GM12801 (cell line): ENCODE results near the gene IGFBP1.

Experiments
- TF ChIP-seq, protein P1 (sequence below): IDR thresholded peaks from one replicate; pipeline ENCODE4 v1.5.1; 2011; ENCODE audit warnings: control low read depth; ENCODE audit not compliant: insufficient read length; ENCODE audit errors: extremely low read depth

Gene IGFBP1

DNA sequence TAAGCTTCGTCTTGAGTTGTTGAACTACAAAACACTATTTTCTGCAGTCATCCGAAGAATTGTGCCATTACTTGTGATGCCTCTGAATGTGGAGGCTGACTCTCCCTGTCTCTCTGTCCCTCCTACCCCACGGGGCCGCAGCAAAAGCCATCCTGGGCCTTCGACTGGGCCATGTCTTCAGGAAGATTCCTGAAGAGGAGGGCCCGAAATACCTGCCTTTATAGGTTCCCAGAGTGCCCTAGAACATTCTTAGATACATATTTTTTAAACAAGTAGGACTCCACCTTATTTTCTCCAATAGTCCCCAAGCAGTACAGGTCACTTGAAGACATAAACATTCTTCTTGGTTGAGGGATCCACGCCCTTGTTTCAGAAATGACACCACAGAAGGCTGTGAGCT lies 24.7 kb downstream of the IGFBP1 start:
- TF ChIP-seq, protein P1, sequence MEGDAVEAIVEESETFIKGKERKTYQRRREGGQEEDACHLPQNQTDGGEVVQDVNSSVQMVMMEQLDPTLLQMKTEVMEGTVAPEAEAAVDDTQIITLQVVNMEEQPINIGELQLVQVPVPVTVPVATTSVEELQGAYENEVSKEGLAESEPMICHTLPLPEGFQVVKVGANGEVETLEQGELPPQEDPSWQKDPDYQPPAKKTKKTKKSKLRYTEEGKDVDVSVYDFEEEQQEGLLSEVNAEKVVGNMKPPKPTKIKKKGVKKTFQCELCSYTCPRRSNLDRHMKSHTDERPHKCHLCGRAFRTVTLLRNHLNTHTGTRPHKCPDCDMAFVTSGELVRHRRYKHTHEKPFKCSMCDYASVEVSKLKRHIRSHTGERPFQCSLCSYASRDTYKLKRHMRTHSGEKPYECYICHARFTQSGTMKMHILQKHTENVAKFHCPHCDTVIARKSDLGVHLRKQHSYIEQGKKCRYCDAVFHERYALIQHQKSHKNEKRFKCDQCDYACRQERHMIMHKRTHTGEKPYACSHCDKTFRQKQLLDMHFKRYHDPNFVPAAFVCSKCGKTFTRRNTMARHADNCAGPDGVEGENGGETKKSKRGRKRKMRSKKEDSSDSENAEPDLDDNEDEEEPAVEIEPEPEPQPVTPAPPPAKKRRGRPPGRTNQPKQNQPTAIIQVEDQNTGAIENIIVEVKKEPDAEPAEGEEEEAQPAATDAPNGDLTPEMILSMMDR = no peak

DNA sequence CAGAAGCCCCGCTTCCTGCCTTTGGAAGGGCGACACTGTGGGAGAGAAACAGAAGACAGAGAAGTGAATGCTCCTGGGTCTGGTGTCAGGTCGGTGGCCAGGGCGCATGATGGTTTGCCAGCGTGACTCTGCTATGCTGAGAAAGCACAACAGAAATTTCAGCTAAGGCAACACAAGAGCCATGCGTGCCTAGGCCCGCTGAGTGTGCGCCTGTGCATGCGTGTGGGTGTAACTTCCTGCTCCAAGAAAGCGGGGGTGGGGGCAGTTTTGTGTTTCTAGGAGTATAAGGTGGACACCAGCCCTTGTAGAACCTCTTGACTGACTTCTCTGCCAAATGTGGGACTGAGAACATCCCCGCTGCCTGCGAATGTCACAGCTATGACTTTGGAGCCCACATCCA lies 26.6 kb downstream of the IGFBP1 start:
- TF ChIP-seq, protein P1 = no peak

GRCh38 chr7:45915606-45916005 lies 27.3 kb downstream of the IGFBP1 start:
- TF ChIP-seq, protein P1 = no peak

GRCh38 chr7:45917064-45917463 lies 28.8 kb downstream of the IGFBP1 start:
- TF ChIP-seq, protein P1 = no peak

DNA sequence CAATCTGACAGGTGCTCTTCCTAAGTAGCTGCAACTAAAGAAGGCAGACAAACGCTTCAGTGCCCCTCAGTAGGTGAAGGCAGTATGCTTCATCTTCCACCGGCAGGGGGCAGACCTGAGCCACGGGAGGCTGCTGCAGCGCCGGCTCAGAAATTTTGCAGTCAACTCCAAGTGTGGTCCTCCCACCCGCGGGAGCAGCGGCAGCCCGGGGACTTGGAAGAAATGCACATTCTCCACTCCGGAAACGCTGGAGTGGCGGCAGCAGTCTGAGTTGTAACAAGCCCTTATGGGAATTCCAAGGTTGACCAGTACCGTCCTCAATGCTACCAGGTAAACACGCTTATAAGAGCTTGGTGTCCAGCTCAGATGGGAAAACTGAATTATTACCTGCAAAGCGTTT lies 29.4 kb downstream of the IGFBP1 start:
- TF ChIP-seq, protein P1 = no peak

GRCh38 chr7:45918556-45918955 lies 30.3 kb downstream of the IGFBP1 start:
- TF ChIP-seq, protein P1 = no peak

DNA sequence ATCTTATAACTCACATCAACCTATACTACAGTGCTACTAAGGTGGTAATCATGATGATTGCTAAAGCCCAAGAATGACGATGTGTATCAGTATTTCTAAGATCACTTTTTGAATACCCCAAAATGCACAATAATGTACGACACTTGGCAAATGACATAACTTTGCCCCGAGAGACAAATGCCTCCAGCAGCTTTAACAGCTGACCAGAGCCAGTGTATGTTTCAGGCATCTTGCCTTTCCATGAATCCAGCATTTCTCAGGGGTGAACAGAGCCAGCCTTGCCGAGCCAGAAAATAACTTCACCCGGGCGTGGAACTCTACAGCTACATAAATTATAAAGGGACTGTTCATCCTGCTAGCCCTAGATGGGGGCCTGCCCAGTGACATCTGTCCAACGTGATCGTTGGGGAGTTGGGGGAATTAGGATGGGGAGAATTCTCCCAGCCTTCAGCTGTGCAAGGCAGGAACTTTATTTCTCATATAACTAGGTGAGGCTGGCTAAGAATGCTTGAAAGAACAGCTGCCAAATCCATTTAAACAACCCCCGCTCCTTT lies 31.0 kb downstream of the IGFBP1 start:
- TF ChIP-seq, protein P1 = no peak
